Tibial nerve (tissue), 4 donors: ENCODE measurements around the gene NUP93. TPM values are rescaled to one million over a fixed set of nuclear protein-coding genes. Genes with fewer than 3 reads are reported as not detected.

ENCODE experiments used
- DNase-seq, 2 donors: peaks; one replicate each; pipeline ENCODE4 v3.0.0-alpha.2; 2019; ENCODE audit warnings: low spot score in 2 of 2
- H3K27ac ChIP-seq, 4 donors: fragments of 200-600 bp; sonication (generic) in 3 of 4; one replicate each; pipeline ENCODE4 v1.5.1; 2017 to 2019; ENCODE audit warnings: mild to moderate bottlenecking in 1 of 4
- H3K27me3 ChIP-seq, 2 donors: fragments of 200-600 bp; sonication (generic) in 1 of 2; one replicate each; pipeline versions ENCODE4 v1.5.1 to v1.6.0; 2017 to 2019
- H3K36me3 ChIP-seq, 3 donors: fragments of 200-600 bp; sonication (generic); one replicate each; pipeline ENCODE4 v1.5.1; 2018 to 2019
- H3K4me1 ChIP-seq, 4 donors: fragments of 200-600 bp; sonication (generic) in 3 of 4; one replicate each; pipeline ENCODE4 v1.5.1; 2017 to 2019
- H3K4me3 ChIP-seq, 4 donors: fragments of 200-600 bp; sonication (generic) in 3 of 4; one replicate each; pipeline ENCODE4 v1.5.1; 2017 to 2019; ENCODE audit warnings: mild to moderate bottlenecking in 1 of 4, moderate library complexity in 1 of 4
- H3K9me3 ChIP-seq, 4 donors: fragments of 200-600 bp; sonication (generic) in 3 of 4; one replicate each; pipeline ENCODE4 v1.5.1; 2017 to 2019
- CTCF ChIP-seq, 5 experiments: fragments of 200-600 bp in 3 of 5; fragments of 450-650 bp in 2 of 5; sonication (generic) in 3 of 5; IDR thresholded peaks; one replicate each; pipeline ENCODE4 v1.5.1; 2016 to 2019; ENCODE audit warnings: antibody characterized with exemption in 5 of 5, mild to moderate bottlenecking in 3 of 5, moderate library complexity in 2 of 5
- EP300 ChIP-seq, 2 donors: sonication (generic); formaldehyde crosslinking; IDR thresholded peaks; one replicate each; pipeline ENCODE4 v1.6.1; 2017; ENCODE audit warnings: antibody characterized with exemption in 2 of 2, mild to moderate bottlenecking in 1 of 2
- POLR2A ChIP-seq, 2 donors: fragments of 450-650 bp; IDR thresholded peaks; one replicate each; pipeline ENCODE4 v1.6.1; 2017; ENCODE audit warnings: antibody characterized with exemption in 2 of 2, mild to moderate bottlenecking in 2 of 2, moderate library complexity in 2 of 2
- WGBS, 2 donors: methylation state at CpG; one replicate each; pipeline ENCODE4 v1.1.5; 2018; 5-methylcytosine and 5-hydroxymethylcytosine counted together
- total RNA-seq, 4 donors: library from RNA; depleted of rRNA; stranded (reverse); fragments of >200 nt; gene quantifications; one replicate each; pipeline ENCODE4 v1.1.0, GENCODE V29; 2016

The NUP93 gene
- total RNA-seq, 4 donors from 2014 or later = 27.6 to 65.7 (median 43.8) TPM

GRCh38 chr16:56861756-56862155, 131.8 kb downstream of the NUP93 start:
- Histone ChIP-seq H3K36me3 (no peaks in the 10 kb centered on the region), H3K27ac (no peak overlapping the region), H3K27me3 (no peaks in the 10 kb centered on the region), H3K4me3 (no peak overlapping the region), H3K4me1 (peaks cover 0 to 7% (median 0%) of the 10 kb centered on the region in 4 donors), H3K9me3 (no peaks in the 10 kb centered on the region)
- no peak for DNase-seq
- 81 to 82% methylated on average over 8 of the region's 8 CpGs for WGBS, 2 donors
- TF ChIP-seq CTCF (IDR thresholded peaks at IDR 0.05) (no peak), EP300 (IDR thresholded peaks at IDR 0.05) (no peak), POLR2A (IDR thresholded peaks at IDR 0.05) (no peak)

GRCh38 chr16:56862776-56863175, 132.8 kb downstream of the NUP93 start:
- H3K36me3 ChIP-seq = no peaks in the 10 kb centered on the region
- H3K27me3 ChIP-seq = no peaks in the 10 kb centered on the region
- no peak overlapping the region for H3K4me3 ChIP-seq
- no peak overlapping the region for H3K27ac ChIP-seq
- WGBS, 2 donors = 80 to 83% methylated on average over 5 of the region's 5 CpGs
- H3K4me1 ChIP-seq = peaks cover 0 to 13% (median 5%) of the 10 kb centered on the region in 4 donors
- no peak for TF ChIP-seq EP300 (IDR thresholded peaks at IDR 0.05)
- no peak for TF ChIP-seq CTCF (IDR thresholded peaks at IDR 0.05)
- TF ChIP-seq POLR2A (IDR thresholded peaks at IDR 0.05) = no peak
- DNase-seq = no peak
- no peaks in the 10 kb centered on the region for H3K9me3 ChIP-seq

- H3K36me3 ChIP-seq = no peaks in the 10 kb centered on the region
- H3K27ac ChIP-seq = no peak within 1 kb of the TSS
- 46 to 70% methylated on average over 5 to 12 of the region's 12 CpGs for WGBS, 2 donors
- no peaks in the 10 kb centered on the region for H3K27me3 ChIP-seq
- H3K4me1 ChIP-seq = peaks cover 0 to 13% (median 6%) of the 10 kb centered on the region in 4 donors
- no peak within 1 kb of the TSS for H3K4me3 ChIP-seq
- no peaks in the 10 kb centered on the region for H3K9me3 ChIP-seq
- TF ChIP-seq EP300 (IDR thresholded peaks at IDR 0.05) (no peak), CTCF (IDR thresholded peaks at IDR 0.05) (no peak), POLR2A (IDR thresholded peaks at IDR 0.05) (no peak)
- DNase-seq = no peak
These were observed 135.0 kb downstream of the NUP93 start, which contains the start of gene SLC12A3 for GRCh38 chr16:56864960-56865359. SLC12A3 (plus strand) TSS chr16:56865207; CDS start chr16:56865236, 29 bp downstream.

GRCh38 chr16:56865394-56866062, 135.6 kb downstream of the NUP93 start:
- TF ChIP-seq EP300 (IDR thresholded peaks at IDR 0.05) = no peak
- no peak for TF ChIP-seq CTCF (IDR thresholded peaks at IDR 0.05)
- no peak for TF ChIP-seq POLR2A (IDR thresholded peaks at IDR 0.05)
- no peaks in the 10 kb centered on the region for H3K27me3 ChIP-seq
- no peak overlapping the region for H3K4me3 ChIP-seq
- WGBS, 2 donors = 96% methylated on average over 12 to 13 of the region's 13 CpGs
- no peaks in the 10 kb centered on the region for H3K9me3 ChIP-seq
- DNase-seq = no peak
- no peak overlapping the region for H3K27ac ChIP-seq
- H3K36me3 ChIP-seq = no peaks in the 10 kb centered on the region
- peaks cover 0 to 13% (median 6%) of the 10 kb centered on the region in 4 donors for H3K4me1 ChIP-seq

- Histone ChIP-seq H3K4me1 (peaks cover 0 to 12% (median 3%) of the 10 kb centered on the region in 4 donors), H3K27me3 (no peaks in the 10 kb centered on the region), H3K27ac (no peak overlapping the region), H3K9me3 (no peaks in the 10 kb centered on the region), H3K36me3 (no peaks in the 10 kb centered on the region), H3K4me3 (no peak overlapping the region)
- peak in 1 of 2 donors; percentile 86 for DNase-seq
- TF ChIP-seq POLR2A (IDR thresholded peaks at IDR 0.05) (no peak), EP300 (IDR thresholded peaks at IDR 0.05) (peak in 1 of 2 donors; percentile 23), CTCF (IDR thresholded peaks at IDR 0.05) (peak; percentile 66 to 88 (median 74))
- WGBS, 2 donors = 46 to 49% methylated on average over 21 to 23 of the region's 23 CpGs
These were observed 137.3 kb downstream of the NUP93 start for GRCh38 chr16:56866955-56867830.
